Epidermal melanocyte (primary cell): ENCODE results near the gene UCK2.

Experiments used
- DNase-seq: peaks from one replicate; pipeline ENCODE4 v3.0.0; 2011; ENCODE audit warnings: low spot score; ENCODE audit not compliant: insufficient read length

Gene UCK2

GRCh38 chr1:165855010-165855838 is 27.8 kb downstream of the UCK2 start:
- no peak for DNase-seq

- no peak for DNase-seq
Measured at GRCh38 chr1:165856021-165856420, 28.6 kb downstream of the UCK2 start.

- no peak for DNase-seq
Measured at GRCh38 chr1:165856606-165857005, 29.2 kb downstream of the UCK2 start.

- no peak for DNase-seq
Measured at GRCh38 chr1:165857046-165857801, 29.8 kb downstream of the UCK2 start.

- no peak for DNase-seq
Measured at GRCh38 chr1:165858364-165858823, 31.0 kb downstream of the UCK2 start.

GRCh38 chr1:165858967-165859845 is 31.8 kb downstream of the UCK2 start:
- DNase-seq = no peak

GRCh38 chr1:165860065-165860464 is 32.7 kb downstream of the UCK2 start:
- no peak for DNase-seq

GRCh38 chr1:165861911-165862310 is 34.5 kb downstream of the UCK2 start:
- DNase-seq = no peak

- DNase-seq = no peak
Measured at GRCh38 chr1:165862448-165862847, 35.0 kb downstream of the UCK2 start.

- no peak for DNase-seq
Measured at GRCh38 chr1:165863346-165863745, 35.9 kb downstream of the UCK2 start.

- DNase-seq = no peak
Measured at GRCh38 chr1:165865633-165866340, 38.4 kb downstream of the UCK2 start.

- no peak for DNase-seq
Measured at GRCh38 chr1:165869343-165869742, 41.9 kb downstream of the UCK2 start.

GRCh38 chr1:165871311-165872067 is 44.1 kb downstream of the UCK2 start:
- no peak for DNase-seq

- DNase-seq = no peak
Measured at GRCh38 chr1:165873481-165873880, 46.1 kb downstream of the UCK2 start.

- DNase-seq = no peak
Measured at GRCh38 chr1:165874643-165875042, 47.2 kb downstream of the UCK2 start.

GRCh38 chr1:165875171-165875570 is 47.8 kb downstream of the UCK2 start:
- no peak for DNase-seq

- DNase-seq = no peak
Measured at GRCh38 chr1:165875604-165876003, 48.2 kb downstream of the UCK2 start.

- DNase-seq = no peak
Measured at GRCh38 chr1:165876121-165876520, 48.7 kb downstream of the UCK2 start.

- DNase-seq = no peak
Measured at GRCh38 chr1:165877411-165877810, 50.0 kb downstream of the UCK2 start.

GRCh38 chr1:165877940-165878556 is 50.6 kb downstream of the UCK2 start:
- DNase-seq = no peak
